Astrocyte (in vitro differentiated cells and primary cell): ENCODE measurements around the gene LIN28B. TPM values are rescaled to one million over a fixed set of nuclear protein-coding genes. Genes with fewer than 3 reads are reported as not detected.

Experiments used
- DNase-seq: peaks from one replicate; pipeline ENCODE4 v3.0.0-alpha.2; 2010; ENCODE audit warnings: low read depth
- FAIRE-seq: peaks from 2 replicates; lab custom pipeline; 2011; peaks lifted over from hg19 to GRCh38; lab: Jason Lieb, UNC
- H2AFZ ChIP-seq: 2 replicates; pipeline ENCODE4 v1.6.0; 2012; ENCODE audit warnings: low read depth, low read length, inconsistent platforms
- H3K27ac ChIP-seq: 2 replicates; pipeline ENCODE4 v1.5.1; 2011; ENCODE audit warnings: low read depth, low read length, inconsistent platforms
- H3K27me3 ChIP-seq: 2 replicates; pipeline ENCODE4 v1.6.0; 2011; ENCODE audit warnings: low read length, inconsistent platforms; ENCODE audit not compliant: insufficient read depth
- H3K36me3 ChIP-seq: 2 replicates; pipeline ENCODE4 v1.5.1; 2011; ENCODE audit warnings: low read length, inconsistent platforms; ENCODE audit not compliant: insufficient read depth
- H3K4me1 ChIP-seq: 2 replicates; pipeline ENCODE4 v1.5.1; 2011; ENCODE audit warnings: low read length, inconsistent platforms; ENCODE audit not compliant: insufficient read depth
- H3K4me2 ChIP-seq: 2 replicates; pipeline ENCODE4 v1.6.0; 2012; ENCODE audit warnings: low read length, inconsistent platforms
- H3K4me3 ChIP-seq: 2 replicates; pipeline ENCODE4 v1.5.1; 2011; ENCODE audit warnings: low read depth, mild to moderate bottlenecking, low read length, inconsistent platforms; ENCODE audit not compliant: insufficient read depth
- H3K79me2 ChIP-seq: 2 replicates; pipeline ENCODE4 v1.6.0; 2012; ENCODE audit warnings: mild to moderate bottlenecking, low read length, inconsistent platforms; ENCODE audit not compliant: insufficient read depth
- H3K9ac ChIP-seq: 2 replicates; pipeline ENCODE4 v1.6.0; 2012; ENCODE audit warnings: mild to moderate bottlenecking, low read length, inconsistent platforms
- H3K9me3 ChIP-seq: 2 replicates; pipeline ENCODE4 v1.5.1; 2012; ENCODE audit warnings: low read depth, mild to moderate bottlenecking, low read length, inconsistent platforms; ENCODE audit not compliant: insufficient read depth
- H4K20me1 ChIP-seq: 2 replicates; pipeline ENCODE4 v1.6.0; 2012; ENCODE audit warnings: low read length, inconsistent platforms; ENCODE audit not compliant: insufficient read depth
- H3K27ac Mint-ChIP-seq: one replicate; pipeline ENCODE4 v1.8.0; 2021; ENCODE audit warnings: mild to moderate bottlenecking, mixed read lengths; ENCODE audit not compliant: unreplicated experiment
- H3K27me3 Mint-ChIP-seq: one replicate; pipeline ENCODE4 v1.8.0; 2021; ENCODE audit warnings: low read depth, mixed read lengths; ENCODE audit not compliant: unreplicated experiment
- H3K36me3 Mint-ChIP-seq: one replicate; pipeline ENCODE4 v1.8.0; 2021; ENCODE audit warnings: low read depth, mixed read lengths; ENCODE audit not compliant: unreplicated experiment
- H3K4me1 Mint-ChIP-seq: one replicate; pipeline ENCODE4 v1.8.0; 2021; ENCODE audit warnings: low read depth, mixed read lengths; ENCODE audit not compliant: unreplicated experiment
- H3K4me3 Mint-ChIP-seq: one replicate; pipeline ENCODE4 v1.8.0; 2021; ENCODE audit warnings: mild to moderate bottlenecking, moderate library complexity, mixed read lengths; ENCODE audit not compliant: unreplicated experiment
- H3K9me3 Mint-ChIP-seq: one replicate; pipeline ENCODE4 v1.8.0; 2021; ENCODE audit warnings: mild to moderate bottlenecking, mixed read lengths; ENCODE audit not compliant: unreplicated experiment
- EZH2 ChIP-seq: IDR thresholded peaks from 2 replicates; pipeline ENCODE4 v1.6.1; 2012; ENCODE audit warnings: mild to moderate bottlenecking, low read length, inconsistent platforms; ENCODE audit not compliant: insufficient read depth
- total RNA-seq: library from RNA; stranded (reverse); gene quantifications from 2 replicates; pipeline ENCODE4 v1.2.1, GENCODE V29; 2021
- TF ChIP-seq, protein P1 (sequence below): IDR thresholded peaks from 2 replicates; pipeline ENCODE4 v1.5.1; 2011; ENCODE audit warnings: low read depth, mild to moderate bottlenecking, inconsistent platforms, low read length, moderate library complexity; ENCODE audit not compliant: insufficient read depth

Gene LIN28B
- total RNA-seq, 1 donor from 2014 or later, result 29.0 TPM

DNA sequence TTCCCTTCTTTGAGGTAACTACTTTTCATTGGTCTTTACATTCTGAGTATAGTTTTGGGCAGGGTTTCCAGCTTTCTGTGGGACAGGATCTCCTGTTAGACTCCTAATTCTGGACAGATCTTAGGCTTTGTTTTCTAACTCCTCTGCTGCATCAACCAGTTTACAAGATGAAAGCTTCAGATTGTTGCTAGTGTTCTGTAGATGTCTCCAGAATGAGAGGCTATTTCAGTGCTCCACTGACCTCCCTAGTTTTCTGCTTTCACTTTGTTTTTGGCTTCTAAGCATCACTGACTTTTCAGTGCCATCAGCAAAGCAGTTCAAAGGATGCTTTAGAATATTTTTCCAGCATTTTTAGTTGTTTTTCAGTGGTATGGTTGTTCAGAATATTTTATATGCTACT, 101.4 kb downstream of the LIN28B start:
- H3K4me2 ChIP-seq, result no peak overlapping the region
- H4K20me1 ChIP-seq, result no peaks in the 10 kb centered on the region
- H3K9ac ChIP-seq, result no peak overlapping the region
- no peaks in the 10 kb centered on the region for H3K79me2 ChIP-seq
- no peak overlapping the region for H3K4me3 ChIP-seq
- H3K27ac ChIP-seq, result no peak overlapping the region
- no peak overlapping the region for H3K27ac Mint-ChIP-seq
- H3K36me3 Mint-ChIP-seq, result peaks cover 4% of the 10 kb centered on the region
- no peak for FAIRE-seq
- no peak for DNase-seq
- H3K27me3 ChIP-seq, result no peaks in the 10 kb centered on the region
- H2AFZ ChIP-seq, result no peak overlapping the region
- no peak for TF ChIP-seq EZH2
- TF ChIP-seq, protein P1, sequence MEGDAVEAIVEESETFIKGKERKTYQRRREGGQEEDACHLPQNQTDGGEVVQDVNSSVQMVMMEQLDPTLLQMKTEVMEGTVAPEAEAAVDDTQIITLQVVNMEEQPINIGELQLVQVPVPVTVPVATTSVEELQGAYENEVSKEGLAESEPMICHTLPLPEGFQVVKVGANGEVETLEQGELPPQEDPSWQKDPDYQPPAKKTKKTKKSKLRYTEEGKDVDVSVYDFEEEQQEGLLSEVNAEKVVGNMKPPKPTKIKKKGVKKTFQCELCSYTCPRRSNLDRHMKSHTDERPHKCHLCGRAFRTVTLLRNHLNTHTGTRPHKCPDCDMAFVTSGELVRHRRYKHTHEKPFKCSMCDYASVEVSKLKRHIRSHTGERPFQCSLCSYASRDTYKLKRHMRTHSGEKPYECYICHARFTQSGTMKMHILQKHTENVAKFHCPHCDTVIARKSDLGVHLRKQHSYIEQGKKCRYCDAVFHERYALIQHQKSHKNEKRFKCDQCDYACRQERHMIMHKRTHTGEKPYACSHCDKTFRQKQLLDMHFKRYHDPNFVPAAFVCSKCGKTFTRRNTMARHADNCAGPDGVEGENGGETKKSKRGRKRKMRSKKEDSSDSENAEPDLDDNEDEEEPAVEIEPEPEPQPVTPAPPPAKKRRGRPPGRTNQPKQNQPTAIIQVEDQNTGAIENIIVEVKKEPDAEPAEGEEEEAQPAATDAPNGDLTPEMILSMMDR, result no peak
- H3K4me3 Mint-ChIP-seq, result no peak overlapping the region
- no peaks in the 10 kb centered on the region for H3K27me3 Mint-ChIP-seq
- no peaks in the 10 kb centered on the region for H3K36me3 ChIP-seq
- peaks cover 7% of the 10 kb centered on the region for H3K4me1 Mint-ChIP-seq
- H3K9me3 ChIP-seq, result no peaks in the 10 kb centered on the region
- no peaks in the 10 kb centered on the region for H3K4me1 ChIP-seq
- H3K9me3 Mint-ChIP-seq, result no peaks in the 10 kb centered on the region

DNA sequence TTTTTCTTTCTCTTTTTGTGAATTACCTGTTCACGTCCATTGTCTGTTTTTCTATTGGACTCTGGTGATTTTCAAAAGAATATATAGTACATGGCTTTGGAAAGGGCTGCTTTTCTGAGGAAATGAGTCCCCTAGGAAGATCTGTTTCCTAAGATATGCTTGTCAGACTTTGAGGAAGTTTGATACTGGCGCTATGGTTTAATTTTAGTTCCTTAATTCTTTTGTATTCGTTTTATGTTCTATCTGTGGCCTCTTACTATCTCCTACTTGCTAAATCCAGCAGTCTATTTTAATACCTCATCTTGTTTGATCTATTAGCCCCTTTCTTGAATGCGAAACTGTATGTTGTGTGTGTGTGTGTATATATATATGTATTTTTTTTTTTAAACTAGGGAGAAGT, 101.9 kb downstream of the LIN28B start:
- H3K9ac ChIP-seq, result no peak overlapping the region
- no peaks in the 10 kb centered on the region for H4K20me1 ChIP-seq
- H3K36me3 ChIP-seq, result no peaks in the 10 kb centered on the region
- Mint-ChIP-seq H3K27me3 (no peaks in the 10 kb centered on the region), H3K9me3 (no peaks in the 10 kb centered on the region), H3K27ac (no peak overlapping the region), H3K4me3 (no peak overlapping the region), H3K36me3 (peaks cover 4% of the 10 kb centered on the region), H3K4me1 (peaks cover 7% of the 10 kb centered on the region)
- H3K9me3 ChIP-seq, result no peaks in the 10 kb centered on the region
- H2AFZ ChIP-seq, result no peak overlapping the region
- H3K4me2 ChIP-seq, result no peak overlapping the region
- no peak for TF ChIP-seq EZH2
- TF ChIP-seq, protein P1, result no peak
- no peak for DNase-seq
- H3K27me3 ChIP-seq, result no peaks in the 10 kb centered on the region
- no peaks in the 10 kb centered on the region for H3K4me1 ChIP-seq
- no peak overlapping the region for H3K4me3 ChIP-seq
- no peak overlapping the region for H3K27ac ChIP-seq
- H3K79me2 ChIP-seq, result no peaks in the 10 kb centered on the region
- FAIRE-seq, result no peak

- H3K27ac Mint-ChIP-seq, result no peak overlapping the region
- H3K4me3 Mint-ChIP-seq, result no peak overlapping the region
- Histone ChIP-seq H3K4me1 (no peaks in the 10 kb centered on the region), H3K27ac (no peak overlapping the region), H3K4me3 (no peak overlapping the region), H3K4me2 (no peak overlapping the region), H3K9ac (no peak overlapping the region), H3K9me3 (no peaks in the 10 kb centered on the region), H4K20me1 (no peaks in the 10 kb centered on the region), H3K79me2 (no peaks in the 10 kb centered on the region), H2AFZ (no peak overlapping the region), H3K36me3 (no peaks in the 10 kb centered on the region), H3K27me3 (no peaks in the 10 kb centered on the region)
- H3K36me3 Mint-ChIP-seq, result peaks cover 2% of the 10 kb centered on the region
- FAIRE-seq (no peak), DNase-seq (no peak)
- TF ChIP-seq, protein P1, result no peak
- no peak for TF ChIP-seq EZH2
- no peaks in the 10 kb centered on the region for H3K27me3 Mint-ChIP-seq
- H3K4me1 Mint-ChIP-seq, result peaks cover 3% of the 10 kb centered on the region
- no peaks in the 10 kb centered on the region for H3K9me3 Mint-ChIP-seq
Observed at GRCh38 chr6:105066233-105066632, 109.3 kb downstream of the LIN28B start.
